GM21528 (cell line): ENCODE results near the gene BIRC6.
"Not testable (repeated sequence)": the region's sequence is repeated elsewhere in the genome, so short reads cannot be mapped to it uniquely, and the experiment has no call there.

Experiments
- ATAC-seq: cut with Tn5 transposase; IDR thresholded peaks from one replicate; pipeline ENCODE4 v1.9.1; 2021; ENCODE audit warnings: mild to moderate bottlenecking, moderate library complexity; ENCODE audit not compliant: unreplicated experiment, low FRiP score

BIRC6 gene

DNA sequence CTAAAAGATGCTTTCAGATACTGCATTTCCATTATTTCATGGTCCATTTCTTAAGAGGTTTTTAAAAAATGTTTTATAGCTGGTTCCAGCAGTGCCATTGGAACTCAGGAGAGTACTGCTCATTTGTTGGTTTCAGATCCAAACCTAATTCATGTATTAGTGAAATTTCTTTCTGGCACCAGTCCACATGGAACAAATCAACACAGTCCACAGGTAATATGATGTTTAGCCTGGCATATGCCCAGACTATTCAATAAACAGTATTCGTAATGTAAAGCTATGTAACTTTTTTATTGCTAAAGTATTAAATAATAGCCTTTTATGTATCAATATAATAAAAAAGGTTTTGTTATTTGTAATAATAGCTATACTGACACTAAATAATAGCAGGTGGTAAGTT lies 134.5 kb downstream of the BIRC6 start:
- ATAC-seq = no peak

DNA sequence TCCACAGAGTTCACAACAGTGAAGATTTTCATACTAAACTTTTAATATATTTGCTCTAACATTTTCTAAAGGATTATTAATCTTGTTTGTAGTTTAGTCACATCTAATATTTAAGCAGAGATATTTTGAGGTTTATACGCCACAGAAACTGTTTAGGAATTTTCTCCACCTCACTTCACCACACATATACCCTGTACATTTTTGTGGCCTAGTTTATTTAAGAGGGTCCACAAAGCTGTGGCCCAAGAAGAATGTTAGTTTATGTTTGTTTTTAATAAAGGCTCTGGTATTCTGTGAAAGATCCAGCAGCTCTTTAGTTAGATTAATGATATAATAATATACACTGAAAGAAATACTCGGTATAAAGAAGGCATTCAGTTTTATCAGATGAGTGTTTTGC lies 138.3 kb downstream of the BIRC6 start:
- ATAC-seq = no peak

- ATAC-seq = no peak
These were observed 139.8 kb downstream of the BIRC6 start for GRCh38 chr2:32496662-32497061.

- ATAC-seq = no peak
These were observed 141.5 kb downstream of the BIRC6 start for GRCh38 chr2:32498306-32498705.

DNA sequence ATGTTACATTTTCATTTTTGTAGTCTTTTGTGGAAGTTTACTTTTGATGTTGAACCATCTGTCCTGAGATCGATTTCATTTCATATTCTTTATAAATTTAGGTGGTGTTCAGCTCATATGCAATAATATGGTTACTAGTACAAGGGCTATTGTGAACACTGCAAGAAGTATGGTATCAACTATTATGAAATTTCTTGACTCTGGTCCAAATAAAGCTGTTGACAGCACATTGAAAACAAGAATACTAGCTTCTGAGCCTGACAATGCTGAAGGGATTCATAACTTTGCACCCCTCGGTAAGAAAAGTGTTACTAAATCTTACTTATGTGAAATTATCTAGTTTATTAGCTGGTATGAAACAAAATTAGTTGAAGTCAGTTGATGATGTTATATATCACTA lies 146.1 kb downstream of the BIRC6 start:
- ATAC-seq = no peak

DNA sequence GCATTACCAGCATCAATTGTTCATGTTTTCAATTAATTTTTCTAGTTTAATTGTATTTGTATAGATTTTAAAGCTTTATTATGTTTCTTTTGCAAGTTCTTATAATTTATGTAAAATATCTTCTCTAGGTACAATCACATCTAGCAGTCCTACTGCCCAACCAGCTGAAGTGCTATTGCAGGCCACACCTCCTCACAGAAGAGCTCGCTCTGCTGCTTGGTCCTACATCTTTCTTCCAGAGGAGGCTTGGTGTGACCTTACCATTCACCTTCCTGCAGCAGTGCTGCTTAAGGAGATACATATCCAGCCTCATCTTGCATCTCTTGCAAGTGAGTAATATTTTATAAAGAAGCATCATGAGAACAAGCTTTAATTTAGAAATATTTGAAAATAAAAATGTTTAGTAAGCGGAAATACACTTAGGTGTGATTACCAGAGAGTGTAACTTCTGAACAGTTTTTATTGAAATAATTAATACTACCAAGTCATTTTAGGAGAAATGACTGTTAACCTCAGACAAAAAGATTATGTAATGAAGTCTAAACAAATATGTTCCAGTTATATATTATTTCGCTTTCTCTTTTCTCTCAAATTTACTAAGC lies 148.2 kb downstream of the BIRC6 start:
- ATAC-seq = no peak

- ATAC-seq = no peak
These were observed 149.6 kb downstream of the BIRC6 start for GRCh38 chr2:32506446-32506845.

DNA sequence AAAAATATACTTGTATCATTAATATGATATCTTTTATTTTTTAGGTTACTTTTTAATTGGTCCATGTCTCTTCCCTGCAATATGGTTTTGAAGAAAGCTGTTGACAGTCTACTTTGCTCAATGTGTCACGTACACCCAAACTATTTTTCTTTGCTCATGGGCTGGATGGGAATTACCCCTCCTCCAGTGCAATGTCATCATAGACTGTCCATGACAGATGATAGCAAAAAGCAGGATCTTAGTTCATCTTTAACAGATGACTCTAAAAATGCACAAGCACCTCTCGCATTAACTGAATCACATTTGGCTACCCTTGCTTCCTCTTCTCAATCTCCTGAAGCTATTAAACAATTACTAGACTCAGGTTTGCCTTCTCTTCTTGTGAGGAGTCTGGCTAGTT lies 158.1 kb downstream of the BIRC6 start:
- ATAC-seq = no peak

GRCh38 chr2:32516567-32516966 lies 159.7 kb downstream of the BIRC6 start:
- no peak for ATAC-seq

DNA sequence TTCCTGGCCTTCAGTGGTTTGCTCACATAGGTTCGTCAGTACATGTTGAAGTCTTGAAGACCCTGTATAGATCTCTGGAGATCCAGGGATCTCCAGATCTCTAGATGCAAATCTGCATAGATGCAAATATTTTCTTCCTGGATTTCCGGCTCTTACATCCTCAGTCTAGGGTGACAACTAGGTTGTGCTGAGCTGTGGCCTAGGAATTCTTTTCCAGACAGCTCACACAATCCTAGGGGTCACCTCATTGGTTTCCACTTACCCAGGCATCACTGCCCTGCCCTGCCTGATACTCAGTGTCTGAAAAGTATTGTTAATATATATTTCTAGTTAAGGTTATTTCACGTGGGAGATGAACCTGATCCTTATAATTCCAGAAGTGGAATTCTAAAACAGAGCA lies 165.9 kb downstream of the BIRC6 start:
- ATAC-seq = no peak

DNA sequence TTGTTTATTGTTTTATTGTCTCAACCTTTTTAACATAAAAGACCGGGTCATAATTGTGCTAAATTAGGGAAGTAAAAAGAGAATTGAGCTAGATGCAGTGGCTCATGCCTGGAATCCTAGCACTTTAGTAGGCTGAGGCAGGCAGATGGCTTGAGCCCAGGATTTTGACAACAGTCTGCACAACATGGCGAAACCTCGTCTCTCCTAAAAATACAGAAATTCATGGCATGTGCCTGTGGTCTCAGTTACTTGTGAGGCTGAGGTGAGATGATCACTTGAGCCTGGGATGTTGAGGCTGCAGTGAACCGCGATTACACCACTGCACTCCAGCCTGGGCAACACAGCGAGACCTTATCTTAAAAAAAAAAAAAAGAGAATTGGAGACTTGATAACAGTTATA lies 166.9 kb downstream of the BIRC6 start:
- no peak for ATAC-seq

- ATAC-seq = no peak
These were observed 175.5 kb downstream of the BIRC6 start for GRCh38 chr2:32532341-32532740.

DNA sequence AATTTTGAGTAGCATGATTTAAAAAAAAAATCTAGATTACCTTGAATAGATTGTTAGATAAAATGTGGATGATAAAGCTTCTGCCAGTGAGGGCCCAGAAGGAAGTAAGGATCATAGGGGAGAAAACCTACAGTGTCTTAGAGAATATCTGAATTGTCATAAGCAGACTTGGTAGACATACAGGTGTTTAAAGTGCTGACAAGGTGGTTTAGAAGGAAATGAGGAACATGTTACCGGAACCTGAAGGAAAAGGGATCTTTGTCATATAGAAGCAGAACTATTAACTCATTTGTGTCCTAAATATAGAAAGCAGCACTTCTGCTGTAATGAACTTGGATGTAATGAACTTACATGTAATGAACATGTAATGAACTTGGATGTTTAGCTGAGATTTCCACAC lies 176.1 kb downstream of the BIRC6 start:
- ATAC-seq = no peak

GRCh38 chr2:32534831-32535230 lies 178.0 kb downstream of the BIRC6 start:
- no peak for ATAC-seq

DNA sequence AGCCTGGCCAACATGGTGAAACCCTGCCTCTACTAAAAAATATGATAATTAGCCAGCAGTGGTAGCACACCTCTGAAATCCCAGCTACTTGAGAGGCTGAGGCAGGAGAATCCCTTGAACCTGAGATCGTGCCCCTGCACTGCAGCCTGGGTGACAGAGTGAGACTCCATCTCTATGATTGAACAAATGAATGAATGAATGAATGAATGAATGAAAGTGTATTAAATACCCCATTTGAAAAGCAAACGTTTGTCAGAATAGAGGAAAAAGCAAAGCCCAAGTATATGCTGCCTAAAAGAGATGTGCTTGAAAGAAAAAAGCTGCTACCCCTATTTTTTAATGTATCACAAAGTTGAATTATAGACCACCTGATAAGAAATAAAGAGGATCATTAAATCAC lies 181.9 kb downstream of the BIRC6 start:
- ATAC-seq = no peak

- ATAC-seq = not testable (repeated sequence)
These were observed 195.7 kb downstream of the BIRC6 start for GRCh38 chr2:32552483-32552882.

GRCh38 chr2:32553829-32554432 lies 197.1 kb downstream of the BIRC6 start:
- peak; percentile 76 for ATAC-seq

- ATAC-seq = no peak
These were observed 201.7 kb downstream of the BIRC6 start for GRCh38 chr2:32558492-32558891.

DNA sequence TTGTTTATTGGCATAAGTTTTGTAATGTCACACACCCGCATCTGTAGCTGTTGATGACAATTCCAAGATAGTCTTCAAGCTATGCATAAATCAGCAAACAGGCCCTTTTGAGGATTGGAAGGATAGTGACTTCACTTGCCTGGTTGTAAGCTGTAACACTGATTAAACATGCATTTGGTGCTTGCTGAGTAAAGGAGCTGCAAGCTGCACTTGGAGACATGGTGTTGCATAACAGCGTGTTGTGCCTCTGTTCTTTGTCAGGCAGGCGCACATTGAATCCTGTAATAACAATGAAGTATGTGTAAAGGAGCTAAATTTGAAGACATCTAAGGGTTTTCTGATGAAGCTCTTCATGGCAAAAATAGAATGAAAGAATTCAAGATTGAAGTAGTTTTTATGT lies 202.3 kb downstream of the BIRC6 start:
- ATAC-seq = no peak

DNA sequence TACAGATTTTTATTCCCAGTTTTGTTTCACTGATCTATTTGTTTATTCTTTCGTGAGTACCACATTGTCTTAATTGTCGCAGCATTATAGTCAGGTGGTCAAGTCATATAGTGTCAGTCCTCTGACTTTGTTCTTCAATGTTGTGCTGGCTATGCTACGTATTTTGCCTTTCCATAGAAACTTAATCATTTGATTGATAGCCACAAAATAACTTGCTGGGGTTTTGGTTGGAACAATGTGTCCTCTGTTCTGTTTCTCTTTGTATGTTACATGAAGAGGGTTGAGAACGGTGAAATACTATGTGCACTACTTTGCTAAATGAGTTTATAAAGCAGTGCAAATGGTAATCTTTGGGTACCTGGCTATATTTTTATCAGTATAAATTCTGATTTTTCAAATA lies 206.1 kb downstream of the BIRC6 start:
- no peak for ATAC-seq

DNA sequence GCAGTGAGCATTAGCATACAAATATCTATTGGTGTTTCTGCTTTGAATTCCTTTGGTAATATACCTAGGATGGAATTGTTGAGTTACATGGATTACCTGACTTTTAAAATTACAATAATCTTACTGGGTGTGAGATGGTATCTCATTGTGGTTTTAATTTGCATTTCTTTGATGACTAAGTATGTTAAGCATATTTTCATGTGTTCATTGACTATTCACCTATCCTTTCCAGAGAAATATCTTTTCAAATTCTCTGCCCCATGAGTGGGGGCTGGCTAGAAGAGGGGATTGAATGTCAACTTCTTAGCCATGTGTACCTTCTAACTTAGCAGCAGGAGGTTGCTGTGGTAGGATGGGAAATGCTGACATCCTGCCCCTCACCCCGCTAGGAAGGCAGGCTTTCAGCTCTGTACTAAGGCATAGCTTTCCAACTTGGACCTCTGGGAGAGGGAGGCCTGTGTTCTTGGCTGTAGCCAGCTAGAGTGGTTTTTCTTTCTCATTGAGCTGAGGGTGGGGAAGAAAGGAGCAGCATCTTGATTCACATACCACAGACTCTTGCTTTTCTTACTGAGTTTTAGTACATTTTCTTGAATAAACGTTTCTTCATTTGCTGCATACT lies 207.7 kb downstream of the BIRC6 start:
- ATAC-seq = no peak

- no peak for ATAC-seq
These were observed 209.1 kb downstream of the BIRC6 start for GRCh38 chr2:32565902-32566301.
